IPS DF 6.9 (cell line): Measurements from ENCODE around the gene DNALI1.
"Not testable (repeated sequence)": the region's sequence is repeated elsewhere in the genome, so short reads cannot be mapped to it uniquely, and the experiment has no call there.

Source experiments
- DNase-seq: peaks from one replicate; pipeline ENCODE4 v3.0.0-alpha.2; 2013; ENCODE audit warnings: low read depth, low spot score
- H3K27ac ChIP-seq: one replicate; pipeline ENCODE4 v1.5.1; 2013; ENCODE audit warnings: low read length, control low read depth
- H3K27me3 ChIP-seq: 2 replicates; pipeline ENCODE4 v1.6.1; 2013; ENCODE audit warnings: mild to moderate bottlenecking, low read length; ENCODE audit not compliant: control insufficient read depth, insufficient read depth
- H3K36me3 ChIP-seq: 2 replicates; pipeline ENCODE4 v1.6.1; 2013; ENCODE audit warnings: low read length; ENCODE audit not compliant: control insufficient read depth, insufficient read depth
- H3K4me1 ChIP-seq: 2 replicates; pipeline ENCODE4 v1.6.1; 2013; ENCODE audit warnings: low read length; ENCODE audit not compliant: control insufficient read depth, insufficient read depth
- H3K4me3 ChIP-seq: 2 replicates; pipeline ENCODE4 v1.5.1; 2013; ENCODE audit warnings: mild to moderate bottlenecking, low read length
- H3K9me3 ChIP-seq: 2 replicates; pipeline ENCODE4 v1.6.1; 2013; ENCODE audit warnings: low read length, inconsistent platforms; ENCODE audit not compliant: control insufficient read depth, insufficient read depth
- WGBS: extraction: QIAGEN DNeasy Blood & Tissue Kit; methylation state at CpG from one replicate; pipeline ENCODE4 v1.1.7; 2013; ENCODE audit warnings: mixed read lengths, missing lambda C conversion rate; ENCODE audit not compliant: insufficient read length, insufficient coverage; 5-methylcytosine and 5-hydroxymethylcytosine counted together

The DNALI1 gene

GRCh38 chr1:37532418-37533156 is 24.2 kb upstream of the DNALI1 start:
- not testable (repeated sequence) for H3K4me3 ChIP-seq, H3K36me3 ChIP-seq, H3K4me1 ChIP-seq, DNase-seq, H3K9me3 ChIP-seq, H3K27me3 ChIP-seq, H3K27ac ChIP-seq
- WGBS: no CpG with 5 or more reads among the region's 4 CpGs

- no peaks in the 10 kb centered on the region for H3K4me1 ChIP-seq
- no peak overlapping the region for H3K27ac ChIP-seq
- H3K9me3 ChIP-seq: no peaks in the 10 kb centered on the region
- no CpG with 5 or more reads among the region's 4 CpGs for WGBS
- no peaks in the 10 kb centered on the region for H3K27me3 ChIP-seq
- H3K36me3 ChIP-seq: peaks cover 9% of the 10 kb centered on the region; the same call in 1 of the 2 replicates
- DNase-seq: no peak
- H3K4me3 ChIP-seq: no peak overlapping the region
Observed at GRCh38 chr1:37533317-37534093, 23.2 kb upstream of the DNALI1 start.

- Histone ChIP-seq H3K4me1 (no peaks in the 10 kb centered on the region), H3K27me3 (no peaks in the 10 kb centered on the region), H3K9me3 (no peaks in the 10 kb centered on the region), H3K36me3 (peaks cover 20% of the 10 kb centered on the region; the same call in 1 of the 2 replicates), H3K27ac (no peak overlapping the region), H3K4me3 (no peak overlapping the region)
- DNase-seq: no peak
- WGBS: no CpG with 5 or more reads among the region's 2 CpGs
Observed at GRCh38 chr1:37537378-37537777, 19.4 kb upstream of the DNALI1 start.

GRCh38 chr1:37539154-37539553 is 17.6 kb upstream of the DNALI1 start:
- H3K4me1 ChIP-seq, H3K9me3 ChIP-seq, H3K27me3 ChIP-seq, H3K4me3 ChIP-seq, DNase-seq, H3K27ac ChIP-seq: not testable (repeated sequence)
- WGBS: no CpG with 5 or more reads among the region's 10 CpGs
- H3K36me3 ChIP-seq: peaks cover 20% of the 10 kb centered on the region; the same call in 1 of the 2 replicates

GRCh38 chr1:37540036-37540785 is 16.5 kb upstream of the DNALI1 start:
- Histone ChIP-seq H3K36me3 (peaks cover 26% of the 10 kb centered on the region; the same call in 1 of the 2 replicates), H3K4me3 (no peak overlapping the region), H3K4me1 (no peaks in the 10 kb centered on the region), H3K27me3 (no peaks in the 10 kb centered on the region), H3K9me3 (no peaks in the 10 kb centered on the region), H3K27ac (no peak overlapping the region)
- no peak for DNase-seq
- no CpG with 5 or more reads among the region's 30 CpGs for WGBS

GRCh38 chr1:37544530-37544929 is 12.2 kb upstream of the DNALI1 start:
- H3K27me3 ChIP-seq: no peaks in the 10 kb centered on the region
- WGBS: no CpG with 5 or more reads among the region's 21 CpGs
- no peak overlapping the region for H3K4me3 ChIP-seq
- no peaks in the 10 kb centered on the region for H3K4me1 ChIP-seq
- no peak for DNase-seq
- H3K36me3 ChIP-seq: peaks cover 22% of the 10 kb centered on the region; the same call in 1 of the 2 replicates
- H3K27ac ChIP-seq: no peak overlapping the region
- no peaks in the 10 kb centered on the region for H3K9me3 ChIP-seq

- no CpG with 5 or more reads among the region's 5 CpGs for WGBS
- H3K36me3 ChIP-seq: peaks cover 18% of the 10 kb centered on the region; the same call in 1 of the 2 replicates
- no peak overlapping the region for H3K4me3 ChIP-seq
- no peak overlapping the region for H3K27ac ChIP-seq
- no peaks in the 10 kb centered on the region for H3K27me3 ChIP-seq
- H3K4me1 ChIP-seq: no peaks in the 10 kb centered on the region
- no peak for DNase-seq
- no peaks in the 10 kb centered on the region for H3K9me3 ChIP-seq
Observed at GRCh38 chr1:37545019-37545418, 11.7 kb upstream of the DNALI1 start.

GRCh38 chr1:37549341-37549740 is 7.4 kb upstream of the DNALI1 start:
- DNase-seq: no peak
- H3K9me3 ChIP-seq: no peaks in the 10 kb centered on the region
- no peaks in the 10 kb centered on the region for H3K27me3 ChIP-seq
- WGBS: no CpG with 5 or more reads among the region's 6 CpGs
- H3K4me1 ChIP-seq: no peaks in the 10 kb centered on the region
- no peak overlapping the region for H3K27ac ChIP-seq
- no peak overlapping the region for H3K4me3 ChIP-seq
- peaks cover 12% of the 10 kb centered on the region; the same call in 1 of the 2 replicates for H3K36me3 ChIP-seq

GRCh38 chr1:37553598-37553926 is 3.2 kb upstream of the DNALI1 start:
- no peak overlapping the region for H3K27ac ChIP-seq

More at GRCh38 chr1:37553598-37553926, 3.2 kb upstream of the DNALI1 start:
- no CpG with 5 or more reads among the region's 11 CpGs for WGBS
- Histone ChIP-seq H3K9me3 (no peaks in the 10 kb centered on the region), H3K4me3 (peak overlapping the region; percentile 100), H3K36me3 (no peaks in the 10 kb centered on the region), H3K27me3 (no peaks in the 10 kb centered on the region), H3K4me1 (no peaks in the 10 kb centered on the region; the same call in 1 of the 2 replicates)
- DNase-seq: no peak
